Loucy (cell line): ENCODE data around the gene CCL18.
"Not testable (repeated sequence)": the region's sequence is repeated elsewhere in the genome, so short reads cannot be mapped to it uniquely, and the experiment has no call there.

Source experiments
- H2AFZ ChIP-seq: fragments of 200-600 bp; sonication (generic); 2 replicates; pipeline ENCODE4 v1.6.0; 2016; ENCODE audit warnings: antibody characterized with exemption, mild to moderate bottlenecking, low read length, moderate library complexity
- H3F3A ChIP-seq: fragments of 200-600 bp; 2 replicates; pipeline ENCODE4 v1.6.0; 2016; ENCODE audit warnings: antibody characterized with exemption, low read depth, mild to moderate bottlenecking
- H3K27me3 ChIP-seq: fragments of 200-600 bp; sonication (generic); 2 replicates; pipeline ENCODE4 v1.6.1; 2014; ENCODE audit warnings: low read length, mild to moderate bottlenecking; ENCODE audit not compliant: insufficient read depth, poor library complexity, severe bottlenecking
- H3K36me3 ChIP-seq: fragments of 200-600 bp; sonication (generic); 2 replicates; pipeline ENCODE4 v1.6.1; 2016; ENCODE audit warnings: low read length; ENCODE audit not compliant: insufficient read depth
- H3K4me1 ChIP-seq: fragments of 200-600 bp; sonication (generic); 2 replicates; pipeline ENCODE4 v1.5.1; 2014; ENCODE audit warnings: low read length, mild to moderate bottlenecking; ENCODE audit not compliant: insufficient read depth, poor library complexity, severe bottlenecking
- H3K4me2 ChIP-seq: fragments of 200-600 bp; sonication (generic); 2 replicates; pipeline ENCODE4 v1.6.0; 2014; ENCODE audit warnings: antibody characterized with exemption, low read length, low read depth, mild to moderate bottlenecking; ENCODE audit not compliant: poor library complexity, severe bottlenecking
- H3K4me3 ChIP-seq: fragments of 200-600 bp; sonication (generic); 2 replicates; pipeline ENCODE4 v1.5.1; 2014; ENCODE audit warnings: low read length, mild to moderate bottlenecking, mixed read lengths; ENCODE audit not compliant: poor library complexity, severe bottlenecking
- H3K79me2 ChIP-seq: fragments of 200-600 bp; sonication (generic); 2 replicates; pipeline ENCODE4 v1.6.1; 2014; ENCODE audit warnings: low read length; ENCODE audit not compliant: insufficient read depth
- H3K9ac ChIP-seq: fragments of 200-600 bp; sonication (generic); 2 replicates; pipeline ENCODE4 v1.6.0; 2014; ENCODE audit warnings: mild to moderate bottlenecking, low read depth, low read length, moderate library complexity; ENCODE audit not compliant: poor library complexity, severe bottlenecking
- H3K9me2 ChIP-seq: fragments of 200-600 bp; sonication (generic); replicated peaks from 2 replicates; pipeline ENCODE4 v1.6.1; 2016; ENCODE audit warnings: low read depth, low read length, mixed read lengths
- H3K9me3 ChIP-seq: fragments of 200-600 bp; sonication (generic); 2 replicates; pipeline ENCODE4 v1.6.1; 2014; ENCODE audit warnings: mild to moderate bottlenecking, antibody characterized with exemption, low read length, low read depth; ENCODE audit not compliant: insufficient read depth
- H4K20me1 ChIP-seq: fragments of 200-600 bp; sonication (generic); 2 replicates; pipeline ENCODE4 v1.6.0; 2014; ENCODE audit warnings: antibody characterized with exemption, low read length, mild to moderate bottlenecking; ENCODE audit not compliant: insufficient read depth, poor library complexity, severe bottlenecking
- EZH2phosphoT487 ChIP-seq: fragments of 200-600 bp; IDR thresholded peaks from 2 replicates; pipeline ENCODE4 v1.6.1; 2018; ENCODE audit warnings: antibody characterized with exemption, mild to moderate bottlenecking, moderate library complexity, borderline replicate concordance
- TF ChIP-seq, protein P1 (sequence below): fragments of 200-600 bp; sonication (generic); conservative IDR thresholded peaks from 2 replicates; pipeline ENCODE4 v1.5.1; 2014; ENCODE audit warnings: mild to moderate bottlenecking, antibody characterized with exemption, low read length

CCL18 gene

GRCh38 chr17:36085765-36086164 lies 21.7 kb downstream of the CCL18 start:
- Histone ChIP-seq H3K79me2 (no peaks in the 10 kb centered on the region), H3K4me1 (peaks cover 14% of the 10 kb centered on the region), H3K9ac (no peak overlapping the region), H3K9me3 (no peaks in the 10 kb centered on the region), H4K20me1 (no peaks in the 10 kb centered on the region), H3K4me2 (no peak overlapping the region), H2AFZ (no peak overlapping the region), H3K4me3 (no peak overlapping the region), H3K9me2 (no peaks in the 10 kb centered on the region), H3K27me3 (peaks cover 4% of the 10 kb centered on the region), H3K36me3 (no peaks in the 10 kb centered on the region), H3F3A (no peaks in the 10 kb centered on the region)
- no peak for TF ChIP-seq EZH2phosphoT487
- TF ChIP-seq, protein P1, sequence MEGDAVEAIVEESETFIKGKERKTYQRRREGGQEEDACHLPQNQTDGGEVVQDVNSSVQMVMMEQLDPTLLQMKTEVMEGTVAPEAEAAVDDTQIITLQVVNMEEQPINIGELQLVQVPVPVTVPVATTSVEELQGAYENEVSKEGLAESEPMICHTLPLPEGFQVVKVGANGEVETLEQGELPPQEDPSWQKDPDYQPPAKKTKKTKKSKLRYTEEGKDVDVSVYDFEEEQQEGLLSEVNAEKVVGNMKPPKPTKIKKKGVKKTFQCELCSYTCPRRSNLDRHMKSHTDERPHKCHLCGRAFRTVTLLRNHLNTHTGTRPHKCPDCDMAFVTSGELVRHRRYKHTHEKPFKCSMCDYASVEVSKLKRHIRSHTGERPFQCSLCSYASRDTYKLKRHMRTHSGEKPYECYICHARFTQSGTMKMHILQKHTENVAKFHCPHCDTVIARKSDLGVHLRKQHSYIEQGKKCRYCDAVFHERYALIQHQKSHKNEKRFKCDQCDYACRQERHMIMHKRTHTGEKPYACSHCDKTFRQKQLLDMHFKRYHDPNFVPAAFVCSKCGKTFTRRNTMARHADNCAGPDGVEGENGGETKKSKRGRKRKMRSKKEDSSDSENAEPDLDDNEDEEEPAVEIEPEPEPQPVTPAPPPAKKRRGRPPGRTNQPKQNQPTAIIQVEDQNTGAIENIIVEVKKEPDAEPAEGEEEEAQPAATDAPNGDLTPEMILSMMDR, result no peak

DNA sequence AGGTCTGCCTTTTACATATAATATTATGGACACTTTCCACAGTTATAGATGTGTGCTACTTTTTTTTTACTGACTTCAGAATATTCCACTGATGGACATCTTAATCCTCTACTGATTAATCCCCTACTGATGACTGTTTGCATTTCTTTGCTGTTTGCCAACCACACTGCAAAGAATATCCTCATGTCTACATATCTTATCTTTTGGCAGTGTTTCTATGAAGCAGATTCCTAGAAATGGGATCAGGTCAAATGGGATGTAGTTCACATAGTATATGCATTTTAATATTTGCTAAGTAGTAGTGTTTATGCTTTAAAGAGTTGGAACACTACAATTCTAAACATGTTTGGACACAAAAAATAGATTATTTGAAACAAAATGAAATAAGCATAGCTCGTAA lies 22.7 kb downstream of the CCL18 start:
- no peak overlapping the region for H3K9ac ChIP-seq
- H3K27me3 ChIP-seq, result no peaks in the 10 kb centered on the region
- no peaks in the 10 kb centered on the region for H3K9me2 ChIP-seq
- no peaks in the 10 kb centered on the region for H3K36me3 ChIP-seq
- H3K79me2 ChIP-seq, result no peaks in the 10 kb centered on the region
- no peak for TF ChIP-seq EZH2phosphoT487
- TF ChIP-seq, protein P1, result no peak
- no peak overlapping the region for H3K4me3 ChIP-seq
- no peaks in the 10 kb centered on the region for H4K20me1 ChIP-seq
- H2AFZ ChIP-seq, result no peak overlapping the region
- no peaks in the 10 kb centered on the region for H3F3A ChIP-seq
- no peak overlapping the region for H3K4me2 ChIP-seq
- no peaks in the 10 kb centered on the region for H3K9me3 ChIP-seq
- peaks cover 14% of the 10 kb centered on the region for H3K4me1 ChIP-seq

GRCh38 chr17:36087471-36087870 lies 23.4 kb downstream of the CCL18 start:
- not testable (repeated sequence) for H3F3A ChIP-seq, H3K9ac ChIP-seq, H3K4me1 ChIP-seq

GRCh38 chr17:36087897-36088572 lies 24.0 kb downstream of the CCL18 start:
- H4K20me1 ChIP-seq, H3K79me2 ChIP-seq, H3K4me3 ChIP-seq, H3K9me3 ChIP-seq, H2AFZ ChIP-seq, H3K9ac ChIP-seq, H3K27me3 ChIP-seq, H3K4me1 ChIP-seq, H3F3A ChIP-seq, H3K9me2 ChIP-seq, H3K36me3 ChIP-seq, H3K4me2 ChIP-seq: not testable (repeated sequence)

More at GRCh38 chr17:36087471-36087870, 23.4 kb downstream of the CCL18 start:
- H3K9me3 ChIP-seq, H2AFZ ChIP-seq, H3K4me2 ChIP-seq, H3K9me2 ChIP-seq, H4K20me1 ChIP-seq, H3K27me3 ChIP-seq, H3K36me3 ChIP-seq, H3K4me3 ChIP-seq, H3K79me2 ChIP-seq: not testable (repeated sequence)
